ENCODE results near the gene RNF121.

DNA sequence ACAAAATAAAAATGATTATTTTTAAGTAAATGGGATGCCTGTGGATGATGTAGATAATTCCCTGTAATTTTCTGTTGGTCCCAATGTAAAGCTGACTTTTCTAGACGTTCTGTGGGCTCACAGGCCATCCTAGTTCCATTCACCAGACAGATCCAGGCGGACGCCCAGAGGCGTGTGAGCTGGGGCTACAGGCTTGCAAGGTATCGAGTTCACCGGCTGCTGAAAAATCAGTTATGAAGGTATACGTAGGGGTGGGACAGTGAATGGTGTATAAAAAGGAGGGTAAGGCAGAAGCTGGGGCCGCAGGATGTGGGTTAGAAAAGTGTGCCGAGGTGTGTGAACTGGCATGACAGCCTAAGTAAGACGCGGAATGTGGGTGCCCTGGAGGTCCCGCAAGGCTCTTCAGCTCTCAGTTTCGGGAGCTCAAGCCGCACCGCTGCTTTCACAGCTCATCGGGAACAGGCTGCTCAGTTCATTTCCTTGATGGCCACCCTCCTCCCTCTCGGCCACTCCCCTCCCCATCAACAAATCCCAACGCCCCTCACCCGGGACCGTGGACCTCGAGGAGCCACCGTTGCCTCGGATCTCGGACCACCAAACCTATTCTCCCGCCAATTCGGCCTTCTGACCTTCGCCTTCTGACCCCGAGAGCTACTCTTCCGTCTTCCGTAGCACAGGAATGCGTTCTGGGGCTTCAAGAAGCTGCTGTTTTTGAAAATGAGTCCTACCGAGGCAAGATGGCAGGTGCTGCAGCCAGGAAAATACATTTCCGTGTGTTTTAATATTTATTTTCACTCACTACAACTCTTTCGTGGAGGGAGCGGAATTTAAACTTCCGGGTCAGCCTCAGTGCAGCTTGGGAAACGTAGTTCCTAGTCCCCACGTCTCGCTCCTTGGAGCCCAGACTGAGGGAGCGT is 768 bp upstream of the RNF121 start, which contains the start of gene XNDC1N:
- TF ChIP-seq, protein P1, sequence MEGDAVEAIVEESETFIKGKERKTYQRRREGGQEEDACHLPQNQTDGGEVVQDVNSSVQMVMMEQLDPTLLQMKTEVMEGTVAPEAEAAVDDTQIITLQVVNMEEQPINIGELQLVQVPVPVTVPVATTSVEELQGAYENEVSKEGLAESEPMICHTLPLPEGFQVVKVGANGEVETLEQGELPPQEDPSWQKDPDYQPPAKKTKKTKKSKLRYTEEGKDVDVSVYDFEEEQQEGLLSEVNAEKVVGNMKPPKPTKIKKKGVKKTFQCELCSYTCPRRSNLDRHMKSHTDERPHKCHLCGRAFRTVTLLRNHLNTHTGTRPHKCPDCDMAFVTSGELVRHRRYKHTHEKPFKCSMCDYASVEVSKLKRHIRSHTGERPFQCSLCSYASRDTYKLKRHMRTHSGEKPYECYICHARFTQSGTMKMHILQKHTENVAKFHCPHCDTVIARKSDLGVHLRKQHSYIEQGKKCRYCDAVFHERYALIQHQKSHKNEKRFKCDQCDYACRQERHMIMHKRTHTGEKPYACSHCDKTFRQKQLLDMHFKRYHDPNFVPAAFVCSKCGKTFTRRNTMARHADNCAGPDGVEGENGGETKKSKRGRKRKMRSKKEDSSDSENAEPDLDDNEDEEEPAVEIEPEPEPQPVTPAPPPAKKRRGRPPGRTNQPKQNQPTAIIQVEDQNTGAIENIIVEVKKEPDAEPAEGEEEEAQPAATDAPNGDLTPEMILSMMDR (conservative IDR thresholded peaks at IDR 0.05) = no peak
- no peak for TF ChIP-seq ZFX (IDR thresholded peaks at IDR 0.05)

All from C4-2B (cell line).